ENCODE data around the gene THEM4. TPM values are rescaled to one million over a fixed set of nuclear protein-coding genes. Genes with fewer than 3 reads are reported as not detected.
A peak's percentile ranks its signal among the peaks of the same experiment; 100 is the strongest.

The THEM4 gene
- total RNA-seq, 1 experiment from 2014 or later, result 10.9 TPM

DNA sequence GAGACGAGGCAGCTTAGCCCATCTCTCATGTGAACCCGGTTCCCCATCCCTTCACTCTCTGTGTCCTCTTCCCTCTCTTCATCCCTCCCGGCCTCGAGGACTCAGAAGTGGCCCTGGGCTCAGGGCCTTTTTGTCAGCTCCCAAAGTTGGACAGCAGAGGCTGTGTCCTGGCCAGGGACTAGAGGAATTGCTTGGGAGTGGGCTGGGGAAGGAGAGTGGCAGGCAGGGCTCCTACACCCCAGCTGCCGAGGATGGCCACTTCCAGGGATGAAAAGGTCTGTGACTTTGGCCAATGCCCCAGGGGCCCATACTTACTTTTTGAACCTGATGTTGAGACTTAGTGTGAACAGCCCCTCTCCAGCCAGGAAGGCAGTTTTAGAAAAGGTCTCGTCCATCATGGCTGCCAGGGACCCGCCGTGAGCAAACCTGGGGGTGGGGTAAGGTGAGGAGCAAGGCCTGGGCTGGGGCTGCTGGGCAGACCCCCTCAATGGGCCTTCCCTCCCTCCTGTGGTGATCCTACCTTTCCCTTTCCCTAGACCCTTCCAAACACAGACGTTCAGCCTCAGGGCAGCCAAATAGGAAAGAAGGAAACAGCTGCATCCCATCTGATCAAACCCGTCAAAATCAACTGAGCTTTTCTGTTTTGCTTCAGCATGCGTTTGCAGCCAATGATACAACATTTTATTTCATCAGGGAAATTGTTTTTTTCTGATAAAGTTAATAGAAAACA is 61.3 kb downstream of the THEM4 start:
- ChIA-PET CTCF (interaction anchor here (1.0 to 2.6 kb wide), 4 partner anchors 11 to 113 kb away, joined by 3 to 10 read pairs (median 4); no protein-coding TSS in a partner anchor), POLR2A (interaction anchor here (0.6 kb wide), 1 partner anchor 1204 kb away, joined by 6 read pairs; no protein-coding TSS in a partner anchor)
- peaks cover 9% of the 10 kb centered on the region for H3K27me3 Mint-ChIP-seq (ENCODE audit: low read depth)
- no peak overlapping the region for H3K4me3 Mint-ChIP-seq
- no peak for DNase-seq (ENCODE audit: low spot score)
- no peak for ATAC-seq
- no peak overlapping the region for H3K27ac Mint-ChIP-seq
- H3K9me3 Mint-ChIP-seq, result no peaks in the 10 kb centered on the region
- H3K4me1 Mint-ChIP-seq, result peaks cover 13% of the 10 kb centered on the region
- TF ChIP-seq ZNF423 (CRISPR knock-in tag; IDR thresholded peaks at IDR 0.05) (no peak), ETV6 (CRISPR knock-in tag; IDR thresholded peaks at IDR 0.05) (no peak), TEAD1 (CRISPR knock-in tag; IDR thresholded peaks at IDR 0.05) (no peak), ZNF121 (CRISPR knock-in tag; IDR thresholded peaks at IDR 0.05) (no peak), GABPB1 (CRISPR knock-in tag; IDR thresholded peaks at IDR 0.05) (no peak), GTF2I (CRISPR knock-in tag; conservative IDR thresholded peaks at IDR 0.05) (no peak), JAZF1 (CRISPR knock-in tag; IDR thresholded peaks at IDR 0.05) (no peak), TCF7 (CRISPR knock-in tag; IDR thresholded peaks at IDR 0.05; ENCODE audit: low read depth) (no peak), ZBTB21 (CRISPR knock-in tag; IDR thresholded peaks at IDR 0.05; ENCODE audit: borderline replicate concordance) (no peak), ZNF232 (CRISPR knock-in tag; IDR thresholded peaks at IDR 0.05) (no peak), ELF4 (CRISPR knock-in tag; IDR thresholded peaks at IDR 0.05; ENCODE audit: low read depth) (no peak), SMAD3 (CRISPR knock-in tag; IDR thresholded peaks at IDR 0.05; ENCODE audit: borderline replicate concordance) (no peak), GRHL2 (CRISPR knock-in tag; IDR thresholded peaks at IDR 0.05; ENCODE audit: insufficient replicate concordance, severe bottlenecking) (no peak), USF1 (CRISPR knock-in tag; IDR thresholded peaks at IDR 0.05) (no peak)
- TF ChIP-seq, protein P1, sequence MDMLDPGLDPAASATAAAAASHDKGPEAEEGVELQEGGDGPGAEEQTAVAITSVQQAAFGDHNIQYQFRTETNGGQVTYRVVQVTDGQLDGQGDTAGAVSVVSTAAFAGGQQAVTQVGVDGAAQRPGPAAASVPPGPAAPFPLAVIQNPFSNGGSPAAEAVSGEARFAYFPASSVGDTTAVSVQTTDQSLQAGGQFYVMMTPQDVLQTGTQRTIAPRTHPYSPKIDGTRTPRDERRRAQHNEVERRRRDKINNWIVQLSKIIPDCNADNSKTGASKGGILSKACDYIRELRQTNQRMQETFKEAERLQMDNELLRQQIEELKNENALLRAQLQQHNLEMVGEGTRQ (CRISPR knock-in tag; IDR thresholded peaks at IDR 0.05), result no peak
- TF ChIP-seq, protein P2, sequence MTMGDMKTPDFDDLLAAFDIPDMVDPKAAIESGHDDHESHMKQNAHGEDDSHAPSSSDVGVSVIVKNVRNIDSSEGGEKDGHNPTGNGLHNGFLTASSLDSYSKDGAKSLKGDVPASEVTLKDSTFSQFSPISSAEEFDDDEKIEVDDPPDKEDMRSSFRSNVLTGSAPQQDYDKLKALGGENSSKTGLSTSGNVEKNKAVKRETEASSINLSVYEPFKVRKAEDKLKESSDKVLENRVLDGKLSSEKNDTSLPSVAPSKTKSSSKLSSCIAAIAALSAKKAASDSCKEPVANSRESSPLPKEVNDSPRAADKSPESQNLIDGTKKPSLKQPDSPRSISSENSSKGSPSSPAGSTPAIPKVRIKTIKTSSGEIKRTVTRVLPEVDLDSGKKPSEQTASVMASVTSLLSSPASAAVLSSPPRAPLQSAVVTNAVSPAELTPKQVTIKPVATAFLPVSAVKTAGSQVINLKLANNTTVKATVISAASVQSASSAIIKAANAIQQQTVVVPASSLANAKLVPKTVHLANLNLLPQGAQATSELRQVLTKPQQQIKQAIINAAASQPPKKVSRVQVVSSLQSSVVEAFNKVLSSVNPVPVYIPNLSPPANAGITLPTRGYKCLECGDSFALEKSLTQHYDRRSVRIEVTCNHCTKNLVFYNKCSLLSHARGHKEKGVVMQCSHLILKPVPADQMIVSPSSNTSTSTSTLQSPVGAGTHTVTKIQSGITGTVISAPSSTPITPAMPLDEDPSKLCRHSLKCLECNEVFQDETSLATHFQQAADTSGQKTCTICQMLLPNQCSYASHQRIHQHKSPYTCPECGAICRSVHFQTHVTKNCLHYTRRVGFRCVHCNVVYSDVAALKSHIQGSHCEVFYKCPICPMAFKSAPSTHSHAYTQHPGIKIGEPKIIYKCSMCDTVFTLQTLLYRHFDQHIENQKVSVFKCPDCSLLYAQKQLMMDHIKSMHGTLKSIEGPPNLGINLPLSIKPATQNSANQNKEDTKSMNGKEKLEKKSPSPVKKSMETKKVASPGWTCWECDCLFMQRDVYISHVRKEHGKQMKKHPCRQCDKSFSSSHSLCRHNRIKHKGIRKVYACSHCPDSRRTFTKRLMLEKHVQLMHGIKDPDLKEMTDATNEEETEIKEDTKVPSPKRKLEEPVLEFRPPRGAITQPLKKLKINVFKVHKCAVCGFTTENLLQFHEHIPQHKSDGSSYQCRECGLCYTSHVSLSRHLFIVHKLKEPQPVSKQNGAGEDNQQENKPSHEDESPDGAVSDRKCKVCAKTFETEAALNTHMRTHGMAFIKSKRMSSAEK (CRISPR knock-in tag; IDR thresholded peaks at IDR 0.05; ENCODE audit: borderline replicate concordance), result no peak
- H3K36me3 Mint-ChIP-seq, result no peaks in the 10 kb centered on the region; the same call in 1 of the 2 replicates

DNA sequence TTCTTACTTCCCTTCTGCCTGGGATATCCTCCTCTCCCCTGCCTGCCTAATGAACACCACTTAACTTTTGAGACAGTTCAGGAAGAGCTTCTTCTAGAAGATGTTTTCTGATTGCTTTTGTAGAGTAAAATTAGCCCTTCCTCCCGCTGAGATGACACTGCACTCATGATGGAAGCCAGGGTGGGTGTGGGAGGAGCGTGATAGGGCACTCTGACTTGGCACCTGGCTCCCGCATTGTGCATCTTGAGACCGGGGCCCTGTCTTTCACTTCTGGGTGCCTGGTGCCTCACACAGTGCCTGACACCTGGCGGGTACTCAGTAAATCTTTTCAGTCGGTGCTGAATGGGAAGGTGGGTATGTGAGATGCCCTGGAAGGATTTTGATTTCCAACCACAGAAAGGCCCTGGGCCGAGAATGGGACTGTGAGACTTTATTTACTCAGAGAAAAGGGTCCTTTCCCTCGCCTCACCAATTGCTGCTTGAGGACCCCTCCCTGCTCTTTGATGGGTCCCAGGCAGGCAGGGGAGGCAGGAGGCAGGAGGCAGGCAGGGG is 62.5 kb downstream of the THEM4 start:
- Mint-ChIP-seq H3K4me3 (no peak overlapping the region), H3K27ac (peak overlapping the region; percentile 11; the same call in 1 of the 2 replicates), H3K9me3 (no peaks in the 10 kb centered on the region), H3K27me3 (ENCODE audit: low read depth) (peaks cover 12% of the 10 kb centered on the region), H3K36me3 (peaks cover under 1% of the 10 kb centered on the region), H3K4me1 (peaks cover 13% of the 10 kb centered on the region)
- DNase-seq (ENCODE audit: low spot score) (no peak), ATAC-seq (no peak)
- POLR2A ChIA-PET, result interaction anchor here (1.4 kb wide), 1 partner anchor 10 kb away, joined by 5 read pairs; no protein-coding TSS in a partner anchor
- TF ChIP-seq JUN (CRISPR knock-in tag; IDR thresholded peaks at IDR 0.05) (no peak), KAT7 (CRISPR knock-in tag; IDR thresholded peaks at IDR 0.05; ENCODE audit: borderline replicate concordance) (no peak), ZNF512 (CRISPR knock-in tag; IDR thresholded peaks at IDR 0.05; ENCODE audit: borderline replicate concordance) (no peak), ZMAT4 (CRISPR knock-in tag; IDR thresholded peaks at IDR 0.05) (no peak), ELF4 (CRISPR knock-in tag; IDR thresholded peaks at IDR 0.05; ENCODE audit: low read depth) (no peak)
- CTCF ChIA-PET, result interaction anchor here (0.7 to 2.6 kb wide), 6 partner anchors 10 to 253 kb away, joined by 3 to 10 read pairs (median 4); no protein-coding TSS in a partner anchor

All from WTC11 (cell line).